ENCODE measurements around the gene POLR1A.

POLR1A gene

GRCh38 chr2:86039178-86039962 is 66.3 kb downstream of the POLR1A start:
- in situ Hi-C loops (cut with MboI; ENCODE audit: low sequenced_read_pairs), result no loop called here

- in situ Hi-C loops (cut with MboI; ENCODE audit: low sequenced_read_pairs), result no loop called here
Measured at GRCh38 chr2:86038291-86039081, 67.2 kb downstream of the POLR1A start.

DNA sequence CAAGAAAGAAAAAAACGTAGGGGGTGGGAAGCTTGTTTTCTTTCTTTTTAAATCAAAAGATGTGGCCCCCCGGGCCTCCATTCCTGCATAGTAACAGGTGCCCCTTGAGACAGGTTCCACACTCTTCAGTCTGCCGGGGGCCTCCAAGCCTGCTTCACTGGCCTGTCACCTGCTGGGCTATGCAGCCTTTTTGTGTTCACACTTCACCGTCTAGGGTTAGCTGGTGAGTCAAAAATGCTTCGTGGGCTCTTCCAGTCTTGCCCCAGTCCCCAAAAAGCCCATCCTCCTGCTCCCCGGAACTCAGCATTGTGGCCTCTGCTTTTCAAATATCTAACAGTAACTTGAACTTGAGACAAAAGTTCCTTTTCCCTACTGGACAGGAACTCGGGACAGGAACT is 67.9 kb downstream of the POLR1A start:
- in situ Hi-C loops (cut with MboI; ENCODE audit: low sequenced_read_pairs), result no loop called here

GRCh38 chr2:86037141-86037794 is 68.4 kb downstream of the POLR1A start:
- in situ Hi-C loops (cut with MboI; ENCODE audit: low sequenced_read_pairs), result no loop called here

DNA sequence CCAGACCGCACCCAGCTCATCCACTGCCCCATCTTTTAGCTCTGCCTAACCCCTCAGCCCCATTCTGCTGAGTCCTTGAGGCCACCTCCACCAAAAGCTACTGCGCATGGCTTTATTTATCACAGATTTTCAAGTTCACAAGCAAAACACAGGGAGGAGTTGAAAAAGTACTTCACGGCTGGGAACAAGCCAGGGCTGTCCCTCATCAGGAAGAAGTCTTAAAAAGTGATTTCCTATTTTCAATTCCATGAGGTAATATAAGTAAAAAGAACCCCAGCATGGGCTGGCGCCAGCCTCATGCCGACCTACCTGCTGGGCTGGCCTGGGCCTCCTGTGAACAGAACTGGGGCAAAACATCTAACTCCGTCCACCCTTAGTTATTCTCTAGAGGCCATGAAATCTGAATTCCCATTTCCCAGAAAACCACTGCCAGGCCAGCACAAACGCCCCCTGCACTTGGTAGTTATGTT is 69.0 kb downstream of the POLR1A start:
- in situ Hi-C loops (cut with MboI; ENCODE audit: low sequenced_read_pairs), result no loop called here

DNA sequence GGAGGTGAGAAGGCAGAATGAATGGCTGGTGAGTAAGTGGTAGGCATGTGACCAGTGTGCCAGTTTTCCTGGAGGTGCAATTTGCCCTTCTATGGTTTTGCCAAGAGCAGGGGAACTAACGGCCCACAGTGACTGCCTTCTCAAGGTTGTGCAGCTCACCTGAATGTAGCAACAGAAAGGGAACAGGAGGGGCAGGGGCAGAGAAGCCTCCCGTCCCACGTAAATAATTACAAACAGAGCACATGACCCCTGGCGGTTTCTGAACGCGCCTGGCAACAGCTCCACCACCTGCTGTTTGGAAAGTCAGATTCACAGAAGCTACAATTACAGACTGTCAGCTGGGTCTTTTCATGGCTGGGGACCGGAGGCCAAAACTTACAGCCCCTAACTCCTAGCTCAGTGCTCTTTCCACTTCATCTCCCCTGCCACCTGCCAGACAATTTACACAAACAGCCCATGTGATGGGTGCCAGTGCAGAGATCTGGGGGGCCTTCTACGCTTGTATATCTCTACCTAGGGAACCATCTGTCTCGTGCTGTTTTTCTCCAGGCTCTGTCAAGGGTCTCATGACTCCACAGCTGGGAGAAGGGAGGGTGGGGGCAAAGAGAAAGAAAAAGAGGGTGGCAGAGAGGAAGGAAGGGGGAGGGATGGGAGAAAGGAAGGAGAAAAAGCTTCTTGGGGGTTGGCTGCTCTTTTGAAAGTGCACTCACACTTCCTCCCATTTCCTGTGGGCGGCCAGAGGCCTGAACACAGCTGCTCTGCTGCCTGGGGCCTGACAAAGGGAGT is 69.6 kb downstream of the POLR1A start:
- in situ Hi-C loops (cut with MboI; ENCODE audit: low sequenced_read_pairs), result no loop called here

GRCh38 chr2:86035376-86035882 is 70.3 kb downstream of the POLR1A start:
- in situ Hi-C loops (cut with MboI; ENCODE audit: low sequenced_read_pairs), result no loop called here

DNA sequence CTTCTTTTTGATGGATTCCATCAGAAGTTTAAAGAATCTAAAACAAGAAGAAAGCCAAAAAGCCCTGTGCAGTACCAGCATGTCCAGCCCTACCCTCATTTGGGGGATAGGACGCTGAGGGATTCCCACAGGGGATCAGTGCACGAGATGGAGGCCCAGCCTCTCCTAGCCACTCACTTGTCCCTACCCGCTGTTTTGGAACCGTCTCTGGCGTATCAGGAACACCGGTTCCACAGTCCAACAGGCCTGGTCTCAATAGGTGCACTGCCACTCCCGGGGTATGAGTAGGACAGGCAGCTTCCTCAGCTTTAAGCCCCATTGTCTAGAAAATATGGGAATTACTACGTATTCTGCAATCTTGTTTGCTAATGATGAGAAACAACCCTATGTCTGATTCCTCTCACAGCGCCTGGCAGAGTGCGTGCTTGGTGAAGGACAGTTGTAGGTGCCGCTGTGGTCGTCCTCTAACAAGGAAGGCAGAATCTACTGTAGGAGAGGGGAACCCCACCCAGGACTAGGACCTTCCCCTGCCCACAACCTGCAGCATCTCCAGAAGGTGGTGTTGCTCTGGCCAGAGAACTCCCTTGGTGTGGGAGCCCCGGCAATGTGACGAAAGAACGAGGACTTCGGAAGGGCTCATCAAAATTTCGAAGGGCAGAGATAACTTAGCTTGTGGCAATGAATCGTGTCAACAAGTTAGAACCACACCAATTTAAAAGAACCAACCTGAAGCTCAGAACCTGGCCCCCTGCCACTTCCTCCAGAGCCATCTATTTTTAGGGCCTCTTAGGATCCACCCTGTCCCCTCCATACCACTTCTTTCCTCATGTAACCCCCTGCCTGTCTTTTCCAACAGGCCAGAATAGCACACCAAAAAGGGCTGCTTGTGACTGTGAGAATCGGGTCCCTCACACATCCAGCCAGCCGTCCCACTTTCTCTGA is 71.7 kb downstream of the POLR1A start:
- in situ Hi-C loops (cut with MboI; ENCODE audit: low sequenced_read_pairs), result no loop called here

DNA sequence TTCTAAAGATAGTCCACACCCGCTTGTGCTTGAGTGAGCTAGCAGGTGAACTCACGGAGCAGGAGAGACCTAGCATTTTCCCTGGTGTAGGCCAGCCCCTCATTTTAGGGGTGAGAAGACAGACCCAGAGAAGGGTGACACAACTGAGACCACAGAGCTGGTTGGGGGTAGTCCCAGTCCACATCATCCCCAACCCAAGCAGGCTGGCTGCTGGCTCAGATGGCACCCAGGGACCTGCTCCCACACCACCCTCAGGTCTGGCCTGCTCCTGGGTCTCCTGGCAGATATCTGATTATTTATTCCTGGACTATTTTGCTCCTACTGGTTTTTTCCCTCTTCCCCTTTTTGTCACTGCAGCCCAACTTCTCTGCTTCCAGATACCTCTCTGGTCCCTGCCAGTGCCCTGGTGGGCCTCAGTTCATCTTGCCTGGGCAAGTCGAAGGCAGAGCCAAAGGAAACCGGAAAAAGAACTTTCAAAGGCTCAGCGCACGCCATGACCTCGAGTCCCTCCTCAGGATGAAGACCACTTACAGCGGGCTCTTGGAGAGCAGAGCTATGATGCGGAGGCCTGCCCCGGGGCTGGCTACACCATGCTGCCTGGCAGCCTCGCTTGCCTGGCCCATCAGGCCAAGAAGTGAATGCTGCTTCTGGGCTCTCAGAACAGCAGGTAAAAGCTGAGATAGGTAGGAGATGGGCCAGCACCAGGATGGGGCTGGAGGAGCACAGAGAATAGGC is 72.7 kb downstream of the POLR1A start:
- in situ Hi-C loops (cut with MboI; ENCODE audit: low sequenced_read_pairs), result no loop called here

GRCh38 chr2:86031606-86032005 is 74.1 kb downstream of the POLR1A start:
- in situ Hi-C loops (cut with MboI; ENCODE audit: low sequenced_read_pairs), result no loop called here

DNA sequence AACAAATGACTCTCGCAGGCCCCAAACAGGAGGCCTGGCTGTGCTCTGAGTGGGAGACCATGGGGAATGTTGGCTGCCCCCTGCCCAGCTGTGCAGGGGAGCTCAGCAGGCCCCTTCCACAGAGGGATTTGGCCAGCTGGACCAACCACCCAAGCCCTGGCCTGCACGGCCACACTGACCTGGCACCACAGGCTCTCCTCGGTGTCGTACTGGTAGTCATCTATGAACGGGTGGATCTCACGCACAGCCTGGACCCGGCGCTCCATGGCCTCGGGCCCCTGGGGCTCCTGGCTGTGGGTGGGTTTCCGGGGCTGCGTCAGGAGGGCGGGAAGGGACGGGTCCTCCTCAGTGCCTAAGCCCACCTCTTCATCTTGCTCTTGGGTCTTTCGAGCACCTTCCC is 74.5 kb downstream of the POLR1A start:
- in situ Hi-C loops (cut with MboI; ENCODE audit: low sequenced_read_pairs), result no loop called here

- in situ Hi-C loops (cut with MboI; ENCODE audit: low sequenced_read_pairs), result no loop called here
Measured at GRCh38 chr2:86029873-86030272, 75.8 kb downstream of the POLR1A start.

DNA sequence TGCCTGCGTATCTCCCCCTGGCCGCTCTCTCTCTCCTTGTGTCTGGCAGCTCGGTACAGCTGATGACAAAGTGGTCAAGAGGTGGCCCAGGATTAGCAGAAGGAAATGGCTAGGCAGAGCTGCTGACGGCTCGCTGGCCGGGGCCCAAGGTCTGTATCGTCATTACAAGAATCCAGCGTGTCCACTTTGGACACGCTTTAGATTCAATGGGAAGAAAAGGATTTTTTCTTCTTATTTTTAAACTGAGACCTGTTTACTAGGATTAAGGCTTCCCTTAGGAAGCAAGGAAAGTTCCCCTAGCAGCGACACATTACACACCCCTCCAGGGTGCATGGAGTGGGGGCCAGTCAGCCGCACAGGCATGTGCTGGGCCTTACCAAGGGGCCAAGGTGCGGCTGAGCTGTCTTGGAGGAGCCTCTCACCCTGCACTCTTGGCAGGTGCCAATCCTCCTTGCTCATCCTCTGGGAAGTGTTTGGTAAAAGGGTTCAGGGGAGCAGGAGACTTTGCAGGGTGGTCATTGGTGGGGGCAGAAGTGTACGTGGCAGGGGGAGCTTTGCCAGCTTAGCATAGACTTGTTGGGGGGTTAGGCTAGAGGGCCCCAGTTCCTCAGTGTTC is 76.8 kb downstream of the POLR1A start:
- in situ Hi-C loops (cut with MboI; ENCODE audit: low sequenced_read_pairs), result no loop called here

DNA sequence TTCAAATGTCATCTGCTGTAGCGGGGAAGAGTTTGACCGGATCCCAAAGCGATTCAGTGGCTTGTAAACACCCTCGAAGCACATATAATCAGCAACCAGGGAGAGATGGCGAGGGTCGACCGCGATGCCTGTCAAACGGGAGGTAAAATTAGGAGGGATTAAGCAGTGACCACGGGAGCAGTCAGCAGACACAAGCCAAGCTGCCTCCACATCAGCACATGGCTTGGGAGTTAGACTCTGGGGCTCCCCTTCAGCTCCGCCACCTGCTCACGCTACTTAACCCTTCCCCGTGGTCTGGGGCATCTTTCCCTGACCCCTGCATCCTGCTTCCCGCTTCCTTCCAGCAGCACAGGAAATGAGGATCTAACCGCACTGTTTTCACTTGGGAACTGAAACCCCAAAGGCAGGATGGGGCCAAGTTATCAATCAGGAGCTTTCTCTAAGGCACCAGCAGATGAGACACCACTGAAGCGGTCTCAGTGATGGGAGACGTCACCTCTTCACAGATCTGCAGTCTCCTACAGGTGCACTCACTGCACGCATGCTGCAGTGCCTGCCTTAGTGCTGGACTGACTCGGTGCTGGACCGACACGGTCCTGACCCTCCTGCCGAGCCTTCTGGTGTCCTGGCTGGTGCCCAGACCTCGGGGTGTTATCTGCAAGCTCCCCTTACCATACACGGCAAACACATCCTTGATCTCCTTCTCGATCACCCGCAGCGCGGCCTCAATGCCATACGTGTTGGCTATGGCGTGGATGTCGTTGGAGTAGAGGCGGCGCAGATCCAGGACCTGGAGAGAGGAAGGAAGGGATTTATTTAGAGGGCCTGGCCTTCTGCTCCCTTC is 77.5 kb downstream of the POLR1A start:
- in situ Hi-C loops (cut with MboI; ENCODE audit: low sequenced_read_pairs), result no loop called here

- in situ Hi-C loops (cut with MboI; ENCODE audit: low sequenced_read_pairs), result no loop called here
Measured at GRCh38 chr2:86027196-86027921, 78.3 kb downstream of the POLR1A start.

DNA sequence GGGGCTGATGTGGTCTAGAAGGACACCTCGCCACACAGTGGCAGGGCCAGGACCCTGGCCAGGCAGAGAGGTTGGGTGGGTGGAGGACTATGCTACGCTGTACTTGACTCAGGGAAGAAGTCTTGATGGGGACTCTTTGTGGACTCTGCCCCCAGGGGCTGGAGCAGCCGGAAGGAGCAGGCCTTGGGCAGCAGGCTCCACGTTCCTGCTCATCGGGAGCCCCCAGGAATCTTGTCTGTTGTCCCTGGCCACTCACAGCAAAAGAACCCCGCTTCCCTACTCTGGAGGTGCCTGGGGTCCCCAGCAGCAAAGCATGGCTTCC is 79.0 kb downstream of the POLR1A start:
- in situ Hi-C loops (cut with MboI; ENCODE audit: low sequenced_read_pairs), result no loop called here

All from HL-60/S4 treated with phorbol 12-myristate 13-acetate at 8.2 ng/mL for 4 days and 3 days (cell line).